Hepatocyte (in vitro differentiated cells): ENCODE measurements around the gene ZFX. TPM values are rescaled to one million over a fixed set of nuclear protein-coding genes. Genes with fewer than 3 reads are reported as not detected.
"Not testable (repeated sequence)": the region's sequence is repeated elsewhere in the genome, so short reads cannot be mapped to it uniquely, and the experiment has no call there.

Source experiments
- DNase-seq: peaks from one replicate; pipeline ENCODE4 v3.0.0-alpha.2; 2016; ENCODE audit warnings: low spot score
- H2AFZ ChIP-seq: fragments of 200-600 bp; sonication (generic); 2 replicates; pipeline ENCODE4 v1.6.0; 2016; ENCODE audit warnings: antibody characterized with exemption, mild to moderate bottlenecking
- H3K27ac ChIP-seq: fragments of 200-600 bp; sonication (generic); 2 replicates; pipeline ENCODE4 v1.5.1; 2016; ENCODE audit warnings: mild to moderate bottlenecking
- H3K27me3 ChIP-seq: fragments of 200-600 bp; sonication (generic); 2 replicates; pipeline ENCODE4 v1.6.1; 2016
- H3K36me3 ChIP-seq: fragments of 200-600 bp; sonication (generic); replicated peaks from 2 replicates; pipeline ENCODE4 v1.5.1; 2016; ENCODE audit warnings: low read depth; ENCODE audit not compliant: insufficient read depth
- H3K4me1 ChIP-seq: fragments of 200-600 bp; sonication (generic); 2 replicates; pipeline ENCODE4 v1.5.1; 2016; ENCODE audit warnings: mild to moderate bottlenecking, moderate library complexity; ENCODE audit not compliant: insufficient read depth
- H3K4me2 ChIP-seq: fragments of 200-600 bp; sonication (generic); 2 replicates; pipeline ENCODE4 v1.6.0; 2016
- H3K4me3 ChIP-seq: fragments of 200-600 bp; sonication (generic); 2 replicates; pipeline ENCODE4 v1.5.1; 2016; ENCODE audit warnings: mild to moderate bottlenecking
- H3K79me2 ChIP-seq: fragments of 200-600 bp; sonication (generic); 2 replicates; pipeline ENCODE4 v1.6.0; 2017; ENCODE audit warnings: mild to moderate bottlenecking
- H3K9me2 ChIP-seq: fragments of 200-600 bp; sonication (generic); replicated peaks from 2 replicates; pipeline ENCODE4 v1.6.0; 2017; ENCODE audit warnings: mild to moderate bottlenecking; ENCODE audit not compliant: insufficient read depth
- H3K9me3 ChIP-seq: fragments of 200-600 bp; sonication (generic); 2 replicates; pipeline ENCODE4 v1.5.1; 2016; ENCODE audit warnings: low read depth, mild to moderate bottlenecking
- H4K20me1 ChIP-seq: fragments of 200-600 bp; sonication (generic); 2 replicates; pipeline ENCODE4 v1.6.0; 2016; ENCODE audit warnings: mild to moderate bottlenecking; ENCODE audit not compliant: insufficient read depth, poor library complexity, severe bottlenecking
- EZH2 ChIP-seq: fragments of 200-600 bp; sonication (generic); IDR thresholded peaks from 2 replicates; pipeline ENCODE4 v1.6.1; 2016; ENCODE audit warnings: antibody characterized with exemption, mild to moderate bottlenecking, borderline replicate concordance
- EZH2phosphoT487 ChIP-seq: fragments of 200-600 bp; sonication (generic); IDR thresholded peaks from one replicate; pipeline ENCODE4 v1.6.1; 2018; ENCODE audit warnings: antibody characterized with exemption, mild to moderate bottlenecking, low read depth, moderate library complexity; ENCODE audit not compliant: unreplicated experiment, severe bottlenecking
- WGBS: methylation state at CpG from one replicate; pipeline ENCODE4 v1.1.6; 2016; ENCODE audit warnings: low lambda C conversion rate; ENCODE audit errors: missing lambda C conversion rate; 5-methylcytosine and 5-hydroxymethylcytosine counted together
- polyA plus RNA-seq: library from polyadenylated mRNA; unstranded; fragments of >200 nt; fragmentation: Nextera tagmentation; extraction: Ambion mirVana; gene quantifications from 2 replicates; pipeline ENCODE4 v1.2.1, GENCODE V29; 2016
- total RNA-seq: library from RNA; depleted of rRNA; stranded (reverse); fragments of >200 nt; gene quantifications from 2 replicates; pipeline ENCODE4 v1.2.3, GENCODE V29; 2014
- TF ChIP-seq, protein P1 (sequence below): fragments of 200-600 bp; sonication (generic); IDR thresholded peaks from 2 replicates; pipeline ENCODE4 v1.5.1; 2016; ENCODE audit warnings: antibody characterized with exemption, mild to moderate bottlenecking; ENCODE audit not compliant: poor library complexity

Gene ZFX
- total and polyA plus RNA-seq, 2 experiments from 2014 or later, result 31.5 to 74.0 TPM

DNA sequence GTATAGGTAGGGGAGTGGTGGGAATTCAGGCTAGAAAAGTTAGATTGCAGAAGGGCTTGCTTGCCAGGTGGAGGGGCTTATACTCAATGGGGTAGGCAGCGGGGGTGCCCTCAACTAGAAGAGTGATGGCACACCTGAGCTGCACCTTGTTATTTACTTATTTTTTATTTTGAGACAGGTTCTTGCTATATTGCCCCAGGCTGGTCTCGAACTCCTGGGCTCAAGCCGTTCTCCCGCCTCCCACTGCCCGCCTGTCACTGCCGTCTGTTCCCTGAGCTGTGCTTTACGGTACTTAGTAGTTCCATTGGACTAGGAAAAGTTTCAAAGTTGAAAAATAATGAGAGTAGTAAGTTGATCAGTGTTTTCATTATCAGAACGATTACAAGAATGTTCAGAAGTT, 2.0 kb downstream of the ZFX start:
- no peaks in the 10 kb centered on the region for H3K36me3 ChIP-seq
- H3K9me2 ChIP-seq, result no peaks in the 10 kb centered on the region
- peaks cover 61% of the 10 kb centered on the region for H4K20me1 ChIP-seq
- no peak for DNase-seq
- H3K9me3 ChIP-seq, result no peaks in the 10 kb centered on the region
- peak overlapping the region; percentile 85 for H3K4me2 ChIP-seq
- H3K79me2 ChIP-seq, result peaks cover 61% of the 10 kb centered on the region
- peak overlapping the region; percentile 100 for H3K27ac ChIP-seq
- peak overlapping the region; percentile 78 for H3K4me3 ChIP-seq
- H2AFZ ChIP-seq, result no peak overlapping the region
- whole genome bisulfite sequencing, result 57% methylated on average over 8 of the region's 8 CpGs
- H3K4me1 ChIP-seq, result peaks cover 71% of the 10 kb centered on the region
- no peak for TF ChIP-seq EZH2phosphoT487
- TF ChIP-seq EZH2, result no peak
- TF ChIP-seq, protein P1, sequence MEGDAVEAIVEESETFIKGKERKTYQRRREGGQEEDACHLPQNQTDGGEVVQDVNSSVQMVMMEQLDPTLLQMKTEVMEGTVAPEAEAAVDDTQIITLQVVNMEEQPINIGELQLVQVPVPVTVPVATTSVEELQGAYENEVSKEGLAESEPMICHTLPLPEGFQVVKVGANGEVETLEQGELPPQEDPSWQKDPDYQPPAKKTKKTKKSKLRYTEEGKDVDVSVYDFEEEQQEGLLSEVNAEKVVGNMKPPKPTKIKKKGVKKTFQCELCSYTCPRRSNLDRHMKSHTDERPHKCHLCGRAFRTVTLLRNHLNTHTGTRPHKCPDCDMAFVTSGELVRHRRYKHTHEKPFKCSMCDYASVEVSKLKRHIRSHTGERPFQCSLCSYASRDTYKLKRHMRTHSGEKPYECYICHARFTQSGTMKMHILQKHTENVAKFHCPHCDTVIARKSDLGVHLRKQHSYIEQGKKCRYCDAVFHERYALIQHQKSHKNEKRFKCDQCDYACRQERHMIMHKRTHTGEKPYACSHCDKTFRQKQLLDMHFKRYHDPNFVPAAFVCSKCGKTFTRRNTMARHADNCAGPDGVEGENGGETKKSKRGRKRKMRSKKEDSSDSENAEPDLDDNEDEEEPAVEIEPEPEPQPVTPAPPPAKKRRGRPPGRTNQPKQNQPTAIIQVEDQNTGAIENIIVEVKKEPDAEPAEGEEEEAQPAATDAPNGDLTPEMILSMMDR, result no peak
- no peaks in the 10 kb centered on the region for H3K27me3 ChIP-seq

- Histone ChIP-seq H3K36me3 (no peaks in the 10 kb centered on the region), H3K4me3 (no peak overlapping the region), H3K4me1 (peaks cover 55% of the 10 kb centered on the region), H3K9me2 (no peaks in the 10 kb centered on the region), H4K20me1 (peaks cover 79% of the 10 kb centered on the region), H3K79me2 (peaks cover 79% of the 10 kb centered on the region), H3K9me3 (no peaks in the 10 kb centered on the region), H2AFZ (no peak overlapping the region), H3K27ac (peak overlapping the region; percentile 100), H3K4me2 (peak overlapping the region; percentile 85), H3K27me3 (no peaks in the 10 kb centered on the region)
- TF ChIP-seq EZH2phosphoT487 (no peak), EZH2 (no peak)
- TF ChIP-seq, protein P1, result no peak
- 12% methylated on average over 4 of the region's 4 CpGs for WGBS
- peak; percentile 35 for DNase-seq
These were observed 3.8 kb downstream of the ZFX start for GRCh38 chrX:24153178-24153795.

- peaks cover 51% of the 10 kb centered on the region for H3K4me1 ChIP-seq
- peaks cover 84% of the 10 kb centered on the region for H4K20me1 ChIP-seq
- no peak overlapping the region for H3K4me3 ChIP-seq
- H3K79me2 ChIP-seq, result peaks cover 84% of the 10 kb centered on the region
- no peaks in the 10 kb centered on the region for H3K9me3 ChIP-seq
- TF ChIP-seq EZH2phosphoT487, result no peak
- no peak for TF ChIP-seq EZH2
- no peak for DNase-seq
- H3K4me2 ChIP-seq, result peak overlapping the region; percentile 85
- no peaks in the 10 kb centered on the region for H3K36me3 ChIP-seq
- no peak overlapping the region for H2AFZ ChIP-seq
- H3K27me3 ChIP-seq, result no peaks in the 10 kb centered on the region
- H3K9me2 ChIP-seq, result no peaks in the 10 kb centered on the region
- 41% methylated on average over 2 of the region's 2 CpGs for WGBS
- H3K27ac ChIP-seq, result peak overlapping the region; percentile 100
These were observed 4.3 kb downstream of the ZFX start for GRCh38 chrX:24153796-24154189.

DNA sequence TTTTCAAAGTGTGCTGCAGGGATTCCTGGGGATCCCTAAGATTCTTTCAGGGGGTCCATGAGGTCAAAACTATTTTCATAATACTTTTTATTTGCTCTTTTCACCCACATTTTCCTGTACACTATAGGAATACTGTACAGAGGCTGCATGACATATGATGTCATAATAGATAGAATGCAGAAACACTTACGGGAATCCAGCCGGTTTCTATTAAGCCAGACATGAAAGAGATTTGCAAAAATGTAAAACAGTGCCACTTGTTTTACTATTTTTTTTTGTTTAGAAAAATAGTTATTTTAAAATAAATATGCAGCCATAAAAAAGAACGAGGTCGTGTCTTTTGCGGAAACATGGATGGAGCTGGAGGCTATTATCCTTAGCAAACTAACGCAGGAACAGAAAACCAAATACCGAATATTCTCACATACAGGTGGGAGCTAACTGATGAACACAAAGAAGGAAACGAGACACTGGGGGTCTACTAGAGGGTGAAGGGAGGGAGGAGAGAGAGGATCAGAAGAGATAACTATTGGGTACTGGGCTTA, 5.0 kb downstream of the ZFX start:
- H3K27me3 ChIP-seq, result no peaks in the 10 kb centered on the region
- H3K9me3 ChIP-seq, result no peaks in the 10 kb centered on the region
- no peak overlapping the region for H2AFZ ChIP-seq
- WGBS, result 49% methylated on average over 8 of the region's 8 CpGs
- no peaks in the 10 kb centered on the region for H3K9me2 ChIP-seq
- no peak for TF ChIP-seq EZH2phosphoT487
- TF ChIP-seq, protein P1, result no peak
- TF ChIP-seq EZH2, result no peak
- no peaks in the 10 kb centered on the region for H3K36me3 ChIP-seq
- peaks cover 91% of the 10 kb centered on the region for H4K20me1 ChIP-seq
- H3K4me1 ChIP-seq, result peaks cover 51% of the 10 kb centered on the region
- H3K4me3 ChIP-seq, result no peak overlapping the region
- H3K79me2 ChIP-seq, result peaks cover 92% of the 10 kb centered on the region
- H3K27ac ChIP-seq, result peak overlapping the region; percentile 100
- H3K4me2 ChIP-seq, result peak overlapping the region; percentile 85
- no peak for DNase-seq

GRCh38 chrX:24155747-24156146, 6.2 kb downstream of the ZFX start:
- H3K27ac ChIP-seq, H3K9me2 ChIP-seq, H3K4me3 ChIP-seq, DNase-seq, H3K9me3 ChIP-seq, H2AFZ ChIP-seq, H3K36me3 ChIP-seq, H3K27me3 ChIP-seq: not testable (repeated sequence)
- H4K20me1 ChIP-seq, result peaks cover 100% of the 10 kb centered on the region
- H3K79me2 ChIP-seq, result peaks cover 100% of the 10 kb centered on the region
- peak overlapping the region; percentile 85 for H3K4me2 ChIP-seq
- peaks cover 51% of the 10 kb centered on the region for H3K4me1 ChIP-seq
- WGBS, result 95% methylated on average over 7 of the region's 7 CpGs
